T follicular helper cell (primary cell): Measurements from ENCODE around the gene PDE7B.
"Not testable (repeated sequence)": the region's sequence is repeated elsewhere in the genome, so short reads cannot be mapped to it uniquely, and the experiment has no call there.

Source experiments
- DNase-seq: peaks from one replicate; pipeline ENCODE4 v3.0.0-alpha.2; 2020; ENCODE audit warnings: low read depth

PDE7B gene

GRCh38 chr6:136188486-136188885 lies 337.0 kb downstream of the PDE7B start:
- no peak for DNase-seq

- DNase-seq: no peak
Observed at GRCh38 chr6:136189104-136189503, 337.6 kb downstream of the PDE7B start.

DNA sequence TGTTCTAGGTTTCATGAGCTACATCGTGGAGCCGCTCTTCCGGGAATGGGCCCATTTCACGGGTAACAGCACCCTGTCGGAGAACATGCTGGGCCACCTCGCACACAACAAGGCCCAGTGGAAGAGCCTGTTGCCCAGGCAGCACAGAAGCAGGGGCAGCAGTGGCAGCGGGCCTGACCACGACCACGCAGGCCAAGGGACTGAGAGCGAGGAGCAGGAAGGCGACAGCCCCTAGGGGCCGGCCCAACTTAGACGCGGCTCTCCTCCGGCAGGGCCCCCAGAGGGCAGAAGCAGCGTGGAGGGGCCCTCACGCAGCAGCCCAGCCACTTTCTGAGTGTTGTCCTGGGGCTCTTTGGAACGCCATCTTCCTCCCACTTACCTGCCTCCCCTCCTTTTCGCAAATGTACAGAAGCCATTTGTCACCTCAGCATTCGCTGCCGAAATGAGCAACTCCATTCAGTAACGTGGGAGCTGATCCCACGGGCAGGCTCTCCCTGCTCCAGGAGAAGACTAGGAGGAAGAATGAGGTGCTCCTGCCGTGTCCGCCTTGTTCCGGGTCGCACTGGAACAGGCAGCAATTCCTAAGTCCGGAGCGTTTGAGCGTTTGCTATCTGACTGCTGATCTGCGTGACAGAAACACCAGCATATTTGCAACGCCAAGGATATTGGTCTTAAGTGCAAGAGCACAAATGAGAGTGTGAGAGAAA lies 340.3 kb downstream of the PDE7B start:
- no peak for DNase-seq

GRCh38 chr6:136192902-136193301 lies 341.4 kb downstream of the PDE7B start:
- DNase-seq: no peak

GRCh38 chr6:136201732-136202131 lies 350.2 kb downstream of the PDE7B start:
- no peak for DNase-seq

DNA sequence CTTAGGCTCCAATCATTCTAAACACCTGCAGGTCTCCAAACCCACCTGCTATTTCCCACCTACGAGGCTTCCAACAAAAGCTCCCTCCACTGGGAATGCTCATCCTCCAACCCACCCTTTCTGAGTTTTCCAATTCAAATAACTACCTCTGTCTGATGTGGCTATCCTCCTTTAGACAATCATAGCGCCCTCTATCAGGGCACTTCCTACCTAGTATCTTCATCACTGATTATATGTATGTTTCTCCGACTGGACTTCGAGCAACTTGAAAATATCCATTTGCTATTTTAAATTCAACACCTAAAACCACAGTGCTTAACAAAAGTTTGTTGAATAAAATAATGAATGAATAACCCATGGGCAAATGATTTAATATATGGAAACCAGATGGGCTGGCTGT lies 357.3 kb downstream of the PDE7B start:
- DNase-seq: no peak

- DNase-seq: no peak
Observed at GRCh38 chr6:136209496-136209895, 358.0 kb downstream of the PDE7B start.

GRCh38 chr6:136210398-136211165 lies 359.1 kb downstream of the PDE7B start:
- no peak for DNase-seq

DNA sequence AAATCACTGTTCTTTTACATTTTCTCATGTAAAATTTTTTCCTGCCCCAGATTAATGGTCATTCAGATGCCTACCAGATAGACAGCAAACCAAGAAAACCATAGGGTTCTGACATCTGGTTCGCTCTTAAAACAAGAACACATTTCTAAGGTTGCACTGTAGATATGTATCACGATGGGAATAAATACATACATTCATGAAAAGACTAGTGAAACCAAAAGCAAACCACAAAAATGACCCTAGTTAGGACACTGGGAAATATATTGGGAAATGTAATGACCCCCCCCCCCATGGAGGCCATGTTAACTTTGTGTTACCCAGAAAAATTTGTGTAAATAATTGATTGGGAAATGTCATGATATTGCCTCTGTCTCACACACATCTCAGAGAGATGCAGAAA lies 361.1 kb downstream of the PDE7B start:
- DNase-seq: no peak

GRCh38 chr6:136213012-136213539 lies 361.6 kb downstream of the PDE7B start:
- DNase-seq: no peak

GRCh38 chr6:136213853-136214252 lies 362.4 kb downstream of the PDE7B start:
- no peak for DNase-seq

GRCh38 chr6:136216503-136217401 lies 365.3 kb downstream of the PDE7B start:
- DNase-seq: no peak

DNA sequence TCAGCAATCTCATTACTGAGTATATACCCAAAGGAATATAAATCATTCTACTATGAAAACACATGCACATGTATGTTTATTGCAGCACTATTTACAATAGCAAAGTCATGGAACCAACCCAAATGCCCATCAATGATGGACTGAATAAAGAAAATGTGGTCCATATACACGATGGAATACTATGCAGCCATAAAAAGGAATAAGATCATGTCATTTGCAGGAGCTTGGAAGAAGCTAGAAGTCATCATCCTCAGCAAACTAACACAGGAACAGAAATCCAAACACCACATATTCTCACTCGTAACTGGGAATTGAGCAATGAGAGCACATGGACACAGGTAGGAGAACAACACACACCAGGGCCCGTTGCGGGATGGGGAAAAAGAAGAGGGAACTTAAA lies 373.5 kb downstream of the PDE7B start:
- not testable (repeated sequence) for DNase-seq

- DNase-seq: no peak
Observed at GRCh38 chr6:136225496-136225895, 374.0 kb downstream of the PDE7B start.

DNA sequence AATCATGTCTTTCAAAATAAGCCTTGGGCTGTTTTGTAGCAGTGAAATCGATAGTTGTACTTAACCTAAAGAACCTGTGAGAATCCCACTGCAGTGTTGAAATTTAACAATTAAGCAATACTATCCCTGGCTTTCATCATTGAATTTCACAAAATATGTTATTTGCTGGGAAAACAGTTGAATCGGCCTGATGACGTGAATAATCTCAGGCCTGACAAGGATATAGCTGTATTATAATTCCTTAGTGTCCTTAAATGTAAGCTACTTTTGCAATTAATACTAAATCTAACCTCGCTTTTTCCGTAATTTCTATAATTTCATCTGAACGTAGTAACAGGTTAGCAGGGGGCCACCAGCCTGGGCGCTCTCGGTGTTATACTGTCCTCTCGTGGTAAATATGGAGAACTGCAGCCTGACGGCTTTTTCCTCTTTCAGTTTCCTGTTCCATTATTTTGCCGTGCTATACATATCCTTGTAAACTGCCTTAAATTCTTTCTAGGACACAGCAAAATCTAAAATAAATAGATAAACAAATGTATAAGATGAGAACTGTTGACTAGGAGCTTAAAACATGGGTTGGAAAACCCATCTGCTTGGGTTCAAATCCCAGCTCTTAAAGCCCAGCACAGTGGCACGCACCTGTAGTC lies 374.6 kb downstream of the PDE7B start:
- peak; percentile 23 for DNase-seq

DNA sequence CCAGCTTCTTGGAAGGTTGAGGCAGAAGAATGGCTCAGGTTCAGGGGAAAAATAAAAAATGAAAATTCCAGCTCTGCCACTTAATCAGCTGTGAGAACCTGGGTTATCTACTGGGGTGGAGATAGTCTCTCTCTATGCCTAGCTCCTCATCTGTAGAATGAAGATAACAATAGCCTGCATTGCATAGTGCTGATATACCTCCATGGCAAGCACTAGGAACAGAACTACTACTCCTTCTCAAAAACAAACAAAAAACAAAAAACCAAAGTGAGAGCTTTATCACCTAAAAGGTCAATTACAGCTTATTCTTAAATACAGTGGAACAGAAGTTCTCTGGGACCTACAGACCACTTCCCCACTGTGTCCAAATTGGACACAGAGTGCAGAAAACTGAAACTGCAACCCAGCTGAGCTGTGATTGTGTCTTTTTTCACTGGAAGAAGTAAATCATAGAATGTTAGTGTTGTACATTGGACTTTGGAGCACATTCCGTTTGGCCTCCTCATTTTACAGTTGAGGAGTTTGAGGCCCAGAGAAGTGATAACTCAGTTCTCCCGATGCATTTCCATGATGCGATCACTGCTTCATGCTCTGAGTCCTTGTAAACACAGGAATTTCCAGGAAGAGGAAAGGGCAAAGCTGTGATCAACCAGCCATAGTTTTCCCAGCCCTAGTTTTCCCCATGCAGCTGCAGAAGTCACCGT lies 375.3 kb downstream of the PDE7B start:
- DNase-seq: no peak

GRCh38 chr6:136228814-136229213 lies 377.3 kb downstream of the PDE7B start:
- DNase-seq: no peak

GRCh38 chr6:136230219-136230853 lies 378.8 kb downstream of the PDE7B start:
- no peak for DNase-seq

GRCh38 chr6:136232701-136233100 lies 381.2 kb downstream of the PDE7B start:
- no peak for DNase-seq

DNA sequence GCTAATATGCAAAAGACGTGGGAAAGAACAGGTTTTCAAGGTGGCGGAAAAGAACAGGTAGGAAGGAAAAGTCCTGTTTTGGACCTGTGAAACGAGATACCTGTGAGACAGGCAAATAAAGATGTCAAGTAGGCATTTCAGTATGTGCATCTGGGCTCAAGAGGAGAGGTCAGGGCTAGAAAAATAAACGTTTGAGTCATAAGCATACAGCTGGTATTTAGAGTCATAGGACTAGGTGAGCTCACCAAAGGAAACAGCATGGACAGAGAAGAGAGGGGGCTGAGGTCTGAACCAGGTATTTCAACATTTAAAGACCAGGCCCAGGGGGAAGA lies 383.7 kb downstream of the PDE7B start:
- DNase-seq: no peak
